Measurements from ENCODE around the gene RAP1B.

- no peak for TF ChIP-seq POLR2AphosphoS5 (IDR thresholded peaks at IDR 0.05)
- no peak for TF ChIP-seq CTCF (IDR thresholded peaks at IDR 0.05)
- no peak for TF ChIP-seq POLR2A (IDR thresholded peaks at IDR 0.05)
Measured at GRCh38 chr12:68591734-68592418, 18.8 kb upstream of the RAP1B start.
